Activated CD4-positive, alpha-beta memory T cell treated with anti-CD3 and anti-CD28 coated beads, Interleukin-2, amount 10 ng/mL, durations not matched to agents 7 days and 5 days (primary cell): ENCODE results near the gene PTRH1. TPM values are rescaled to one million over a fixed set of nuclear protein-coding genes. Genes with fewer than 3 reads are reported as not detected.
"Not testable (repeated sequence)": the region's sequence is repeated elsewhere in the genome, so short reads cannot be mapped to it uniquely, and the experiment has no call there.

Experiments
- CTCF ChIA-PET: fragments of 350-600 bp; sonication (Branson Sonifier 250); formaldehyde crosslinking; loops from one replicate; lab custom pipeline; 2021; ENCODE audit warnings: antibody characterized with exemption, inconsistent platforms; lab: Charles Lee
- POLR2A ChIA-PET: fragments of 350-600 bp; sonication (Branson Sonifier 250); formaldehyde crosslinking; loops from one replicate; lab custom pipeline; 2021; ENCODE audit warnings: antibody characterized with exemption; lab: Charles Lee
- DNase-seq: peaks from one replicate; pipeline ENCODE4 v3.0.0-alpha.2; 2020
- H3K27ac Mint-ChIP-seq: one replicate; pipeline ENCODE4 v1.8.0; 2021; ENCODE audit warnings: mild to moderate bottlenecking, mixed read lengths
- H3K27me3 Mint-ChIP-seq: one replicate; pipeline ENCODE4 v1.8.0; 2021; ENCODE audit warnings: mixed read lengths
- H3K36me3 Mint-ChIP-seq: one replicate; pipeline ENCODE4 v1.8.0; 2021; ENCODE audit warnings: low read depth, mixed read lengths
- H3K4me1 Mint-ChIP-seq: one replicate; pipeline ENCODE4 v1.8.0; 2021; ENCODE audit warnings: mixed read lengths
- H3K4me3 Mint-ChIP-seq: one replicate; pipeline ENCODE4 v1.8.0; 2021; ENCODE audit warnings: mild to moderate bottlenecking, mixed read lengths
- H3K9me3 Mint-ChIP-seq: one replicate; pipeline ENCODE4 v1.8.0; 2021; ENCODE audit warnings: mixed read lengths
- total RNA-seq, 2 experiments: library from RNA; stranded (reverse); gene quantifications; one replicate each; pipeline ENCODE4 v1.2.3, GENCODE V29; 2021

PTRH1 gene, protein sequence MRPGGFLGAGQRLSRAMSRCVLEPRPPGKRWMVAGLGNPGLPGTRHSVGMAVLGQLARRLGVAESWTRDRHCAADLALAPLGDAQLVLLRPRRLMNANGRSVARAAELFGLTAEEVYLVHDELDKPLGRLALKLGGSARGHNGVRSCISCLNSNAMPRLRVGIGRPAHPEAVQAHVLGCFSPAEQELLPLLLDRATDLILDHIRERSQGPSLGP
- 10 to 100 TPM; 10.5 to 12.0 TPM for total RNA-seq

DNA sequence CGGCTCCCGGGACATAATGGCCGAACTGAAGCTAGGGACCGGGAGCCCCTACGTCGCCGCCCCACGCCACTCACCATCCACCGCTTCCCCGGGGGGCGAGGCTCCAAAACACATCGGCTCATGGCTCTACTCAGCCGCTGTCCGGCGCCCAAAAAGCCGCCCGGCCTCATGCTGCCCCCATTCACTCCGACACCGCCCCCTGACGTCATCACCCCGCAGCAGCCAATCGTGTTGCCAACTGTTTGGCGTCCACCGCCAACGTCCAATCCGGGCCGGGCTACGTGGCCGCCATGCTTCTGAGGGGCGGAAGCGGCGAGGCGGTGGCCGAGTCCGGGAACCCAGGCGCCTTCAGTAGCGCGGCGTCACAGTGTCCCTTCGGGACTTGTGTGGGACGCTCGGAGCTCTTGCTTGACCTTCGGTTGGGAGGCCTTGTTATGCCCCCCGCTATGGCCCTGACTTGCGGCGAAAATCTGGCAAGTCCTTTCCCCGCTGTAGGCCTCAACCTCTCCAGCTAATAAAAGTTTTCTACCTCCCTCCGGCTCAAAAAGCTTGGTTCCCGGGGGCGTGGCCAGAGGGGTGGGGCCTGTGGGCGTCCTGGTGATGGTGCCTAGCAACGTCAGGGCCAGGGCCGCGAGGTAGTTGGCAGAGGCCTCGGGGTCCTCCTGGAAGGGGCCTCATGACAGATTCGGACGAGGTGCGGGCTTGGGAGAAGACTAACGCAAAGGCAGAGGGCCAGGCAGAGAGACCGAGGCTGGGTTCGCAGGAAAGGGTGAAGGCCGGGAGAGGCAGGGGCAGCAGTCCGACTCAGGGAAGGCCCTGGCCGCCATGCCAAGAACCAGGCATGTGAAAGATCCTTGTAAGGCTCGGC lies at the start of gene PTRH1, which contains the start of gene TTC16:
Gene PTRH1 (minus strand): TSS at position 194 of the 868 bp plus-strand sequence. CDS start 24 bp downstream, at position 170.
Gene TTC16 (plus strand): TSS at position 610 of the 868 bp plus-strand sequence. CDS start 67 bp downstream, at position 677.
- no peaks in the 10 kb centered on the region for H3K27me3 Mint-ChIP-seq
- peak within 1 kb of the TSS; percentile 90 for H3K27ac Mint-ChIP-seq
- CTCF ChIA-PET, result interaction anchor here (0.9 to 3.3 kb wide), 6 partner anchors 9 to 206 kb away, joined by 3 to 28 read pairs (median 5); partner anchors contain the start of genes CFAP157 and TOR2A
- peaks cover 42% of the 10 kb centered on the region for H3K4me1 Mint-ChIP-seq
- H3K9me3 Mint-ChIP-seq, result no peaks in the 10 kb centered on the region
- H3K36me3 Mint-ChIP-seq, result peaks cover 3% of the 10 kb centered on the region
- POLR2A ChIA-PET, result interaction anchor here (0.8 to 3.1 kb wide), 8 partner anchors 11 to 189 kb away, joined by 3 to 23 read pairs (median 3); partner anchors contain the start of gene TOR2A
- DNase-seq, result peak; percentile 97
- H3K4me3 Mint-ChIP-seq, result peak within 1 kb of the TSS; percentile 99

DNA sequence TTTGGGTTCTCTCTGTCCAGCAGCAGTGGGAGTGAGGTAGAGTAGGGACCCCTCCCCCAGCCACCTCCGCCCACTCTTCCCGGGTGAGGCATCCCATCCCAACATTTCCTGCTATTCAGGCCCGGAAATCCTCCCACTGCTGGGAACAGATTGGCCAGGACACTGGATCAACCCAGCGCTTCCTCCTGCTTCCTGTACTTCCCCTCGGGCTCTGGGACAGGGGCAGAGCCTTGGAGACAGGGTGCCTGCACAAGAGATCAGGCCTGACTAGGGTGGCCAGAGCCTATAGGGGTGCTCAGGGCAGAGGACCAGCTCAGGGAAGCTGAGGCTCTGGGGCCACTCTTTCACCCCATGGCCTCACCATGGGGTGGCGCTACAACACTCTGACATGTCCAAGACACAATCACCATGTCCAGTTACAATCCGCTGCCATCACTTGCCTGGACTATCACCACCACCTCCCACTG lies 48.5 kb upstream of the PTRH1 start:
- POLR2A ChIA-PET, result interaction anchor here (0.9 to 1.7 kb wide), 3 partner anchors 12 to 21 kb away, joined by 3 to 6 read pairs (median 4); no protein-coding TSS in a partner anchor
- H3K4me1 Mint-ChIP-seq, result peaks cover 58% of the 10 kb centered on the region
- H3K4me3 Mint-ChIP-seq, result no peak overlapping the region
- H3K36me3 Mint-ChIP-seq, result peaks cover 84% of the 10 kb centered on the region
- no peaks in the 10 kb centered on the region for H3K9me3 Mint-ChIP-seq
- CTCF ChIA-PET, result interaction anchor here (0.6 to 2.3 kb wide), 7 partner anchors 12 to 146 kb away, joined by 3 to 11 read pairs (median 4); partner anchors contain the start of genes CDK9 and SH2D3C
- H3K27ac Mint-ChIP-seq, result peak overlapping the region; percentile 28
- no peak for DNase-seq
- no peaks in the 10 kb centered on the region for H3K27me3 Mint-ChIP-seq

DNA sequence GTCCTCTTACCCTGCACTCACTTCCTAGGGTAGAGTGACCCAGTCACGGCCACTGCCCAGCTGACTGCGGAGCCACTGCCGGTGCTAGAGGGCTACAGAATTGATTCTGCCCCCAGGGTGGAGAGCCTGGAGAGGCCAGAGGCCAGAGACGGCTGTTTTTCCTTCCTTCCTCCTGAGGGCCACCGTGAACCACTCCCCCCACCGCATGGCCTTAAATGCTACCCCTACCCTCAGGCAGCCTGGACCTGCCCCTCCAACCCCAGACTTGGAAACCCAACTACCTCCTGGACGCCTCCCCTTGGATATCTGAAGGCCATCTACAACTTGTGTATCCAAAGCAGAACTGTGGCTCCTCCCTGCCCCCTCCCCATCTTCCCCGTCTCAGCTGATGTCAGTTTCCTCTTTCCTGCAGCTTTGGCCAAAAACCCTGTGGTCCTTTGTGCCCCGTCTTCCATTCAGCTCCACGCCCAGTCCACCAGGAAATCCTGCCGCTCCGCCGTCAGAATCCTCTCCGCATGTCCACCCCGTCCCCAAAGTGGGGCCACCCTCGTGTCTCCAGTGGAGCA lies 46.7 kb upstream of the PTRH1 start:
- H3K27ac Mint-ChIP-seq, result no peak overlapping the region
- DNase-seq, result no peak
- H3K4me3 Mint-ChIP-seq, result no peak overlapping the region
- ChIA-PET CTCF (interaction anchor here (1.1 to 1.5 kb wide), 2 partner anchors 27 to 28 kb away, joined by 3 to 5 read pairs; partner anchors contain the start of gene TOR2A), POLR2A (interaction anchor here (2.0 kb wide), 1 partner anchor 9 kb away, joined by 7 read pairs; no protein-coding TSS in a partner anchor)
- peaks cover 40% of the 10 kb centered on the region for H3K4me1 Mint-ChIP-seq
- no peaks in the 10 kb centered on the region for H3K9me3 Mint-ChIP-seq
- no peaks in the 10 kb centered on the region for H3K27me3 Mint-ChIP-seq
- H3K36me3 Mint-ChIP-seq, result peaks cover 76% of the 10 kb centered on the region

DNA sequence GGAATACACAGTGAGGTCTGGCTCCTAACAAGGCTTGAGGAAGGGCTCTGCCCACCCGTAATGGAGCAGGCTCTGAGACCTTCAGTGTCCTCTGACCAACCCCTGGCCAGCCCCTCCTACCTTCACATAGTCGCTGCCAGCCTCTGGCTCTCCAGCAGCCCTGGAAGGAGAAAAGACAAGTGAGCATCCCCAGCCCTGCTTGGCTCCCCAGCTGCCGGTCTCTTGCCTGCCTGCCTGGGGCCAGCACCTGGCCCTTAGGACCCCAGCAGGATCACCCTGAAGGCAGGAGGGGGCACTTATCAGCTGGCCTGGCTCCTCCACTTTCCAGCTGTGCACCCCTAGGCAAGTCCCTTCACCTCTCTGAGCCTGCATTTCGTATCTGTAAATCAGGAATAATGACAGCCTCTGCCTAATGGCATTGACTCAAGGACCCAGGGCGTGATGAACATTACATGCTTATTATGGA lies 46.1 kb upstream of the PTRH1 start:
- no peaks in the 10 kb centered on the region for H3K9me3 Mint-ChIP-seq
- H3K4me1 Mint-ChIP-seq, result peaks cover 35% of the 10 kb centered on the region
- ChIA-PET CTCF (interaction anchor here (0.9 to 1.5 kb wide), 3 partner anchors 10 to 160 kb away, joined by 3 to 5 read pairs (median 3); partner anchors contain the start of gene TOR2A), POLR2A (interaction anchor here (2.0 kb wide), 1 partner anchor 9 kb away, joined by 7 read pairs; no protein-coding TSS in a partner anchor)
- H3K4me3 Mint-ChIP-seq, result no peak overlapping the region
- peaks cover 72% of the 10 kb centered on the region for H3K36me3 Mint-ChIP-seq
- H3K27ac Mint-ChIP-seq, result no peak overlapping the region
- no peaks in the 10 kb centered on the region for H3K27me3 Mint-ChIP-seq
- no peak for DNase-seq

DNA sequence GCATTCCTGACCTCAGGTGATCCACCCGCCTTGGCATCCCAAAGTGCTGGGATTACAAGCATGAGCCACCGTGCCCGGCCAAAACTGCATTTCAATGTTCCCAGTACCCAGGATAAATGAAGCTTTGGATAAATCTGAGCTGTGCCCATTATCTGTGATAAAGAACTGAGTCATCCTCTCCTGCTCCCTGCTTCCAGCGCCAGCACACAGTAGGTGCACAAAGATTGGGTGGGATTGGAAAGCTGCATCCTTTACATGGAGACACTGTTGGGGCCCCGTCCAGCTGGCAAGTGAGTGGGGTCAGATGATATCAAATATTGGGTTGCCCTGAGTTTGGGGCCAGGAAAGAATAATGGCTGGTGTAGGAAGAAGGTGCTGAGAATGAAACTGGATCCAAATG lies 45.6 kb upstream of the PTRH1 start:
- peaks cover 30% of the 10 kb centered on the region for H3K4me1 Mint-ChIP-seq
- POLR2A ChIA-PET, result interaction anchor here (2.0 kb wide), 1 partner anchor 10 kb away, joined by 7 read pairs; no protein-coding TSS in a partner anchor
- DNase-seq, result no peak
- no peaks in the 10 kb centered on the region for H3K9me3 Mint-ChIP-seq
- peaks cover 68% of the 10 kb centered on the region for H3K36me3 Mint-ChIP-seq
- no peak overlapping the region for H3K27ac Mint-ChIP-seq
- CTCF ChIA-PET, result interaction anchor here (0.9 to 1.5 kb wide), 3 partner anchors 10 to 160 kb away, joined by 3 to 5 read pairs (median 3); partner anchors contain the start of gene TOR2A
- H3K27me3 Mint-ChIP-seq, result no peaks in the 10 kb centered on the region
- H3K4me3 Mint-ChIP-seq, result no peak overlapping the region

DNA sequence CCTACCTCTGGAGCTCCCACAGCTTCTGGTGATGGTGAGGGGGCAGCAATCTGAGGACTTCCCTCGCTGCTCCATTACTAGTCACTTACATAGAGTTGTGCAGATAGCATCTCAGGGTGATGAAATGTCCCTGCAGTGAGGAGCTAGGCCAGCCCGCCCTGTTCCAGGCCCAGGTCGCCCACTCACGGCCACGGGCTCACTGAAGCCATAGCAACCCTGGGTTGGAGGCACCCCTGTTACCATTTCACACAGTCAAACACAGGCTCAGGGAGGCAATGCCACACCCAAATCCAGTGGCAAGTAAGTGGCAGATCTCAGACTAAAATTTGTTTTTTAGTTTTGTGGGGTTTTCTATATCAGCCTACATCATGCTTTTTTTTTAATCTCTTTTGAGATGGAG lies 43.4 kb upstream of the PTRH1 start:
- Mint-ChIP-seq H3K4me1 (peaks cover 15% of the 10 kb centered on the region), H3K27me3 (no peaks in the 10 kb centered on the region), H3K27ac (no peak overlapping the region), H3K4me3 (no peak overlapping the region), H3K36me3 (peaks cover 45% of the 10 kb centered on the region), H3K9me3 (no peaks in the 10 kb centered on the region)
- ChIA-PET CTCF (no interaction called here), POLR2A (no interaction called here)
- DNase-seq, result no peak

DNA sequence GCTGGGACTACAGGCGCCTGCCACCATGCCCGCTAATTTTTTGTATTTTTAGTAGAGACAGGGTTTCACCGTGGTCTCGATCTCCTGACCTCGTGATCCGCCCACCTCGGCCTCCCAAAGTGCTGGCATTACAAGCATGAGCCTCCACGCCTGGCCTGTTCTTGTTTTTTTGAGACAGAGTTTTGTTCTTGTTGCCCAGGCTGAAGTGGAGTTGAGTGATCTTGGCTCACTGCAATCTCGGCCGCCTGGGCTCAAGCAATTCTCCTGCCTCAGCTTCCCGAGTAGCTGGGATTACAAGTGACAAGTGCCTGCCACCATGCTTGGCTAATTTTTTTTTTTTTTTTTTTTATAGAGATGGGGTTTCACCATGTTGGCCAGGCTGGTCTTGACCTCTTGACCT lies 41.3 kb upstream of the PTRH1 start:
- POLR2A ChIA-PET, result interaction anchor here (0.6 to 2.4 kb wide), 3 partner anchors 9 to 336 kb away, joined by 4 to 6 read pairs (median 5); no protein-coding TSS in a partner anchor

DNA sequence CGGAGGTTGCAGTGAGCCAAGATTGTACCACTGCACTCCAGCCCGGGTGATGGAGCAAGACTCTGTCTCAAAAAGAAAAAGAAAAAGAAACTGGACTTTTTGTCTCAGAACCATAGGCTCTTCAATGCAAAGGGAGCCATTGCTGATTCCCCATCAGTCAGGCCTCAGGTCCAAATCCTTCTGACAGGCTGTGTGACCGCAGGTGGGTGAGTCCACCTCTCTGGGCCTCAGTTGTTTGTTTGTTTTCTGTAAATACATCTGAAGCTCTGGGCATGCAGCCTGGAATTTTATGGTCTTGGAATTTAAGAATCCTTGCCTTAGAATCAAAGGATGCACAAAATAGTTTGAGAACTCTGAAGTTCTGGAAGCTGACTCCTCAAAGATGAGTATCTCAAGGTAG lies 40.8 kb upstream of the PTRH1 start:
- Mint-ChIP-seq H3K4me1 (no peaks in the 10 kb centered on the region), H3K9me3 (no peaks in the 10 kb centered on the region), H3K36me3 (peaks cover 34% of the 10 kb centered on the region), H3K27me3 (no peaks in the 10 kb centered on the region), H3K4me3 (no peak overlapping the region), H3K27ac (no peak overlapping the region)
- POLR2A ChIA-PET, result interaction anchor here (0.6 to 2.4 kb wide), 3 partner anchors 10 to 337 kb away, joined by 5 to 6 read pairs (median 5); no protein-coding TSS in a partner anchor
- CTCF ChIA-PET, result interaction anchor here (1.0 to 2.1 kb wide), 4 partner anchors 10 to 28 kb away, joined by 3 to 7 read pairs (median 4); partner anchors contain the start of gene TOR2A
- no peak for DNase-seq

More for the DNA sequence above, 41.3 kb upstream of the PTRH1 start:
- H3K4me1 Mint-ChIP-seq, H3K9me3 Mint-ChIP-seq, H3K27me3 Mint-ChIP-seq, H3K4me3 Mint-ChIP-seq, H3K27ac Mint-ChIP-seq, DNase-seq: not testable (repeated sequence)
- CTCF ChIA-PET, result interaction anchor here (1.0 to 2.1 kb wide), 4 partner anchors 9 to 28 kb away, joined by 3 to 7 read pairs (median 4); partner anchors contain the start of gene TOR2A
- H3K36me3 Mint-ChIP-seq, result peaks cover 34% of the 10 kb centered on the region

DNA sequence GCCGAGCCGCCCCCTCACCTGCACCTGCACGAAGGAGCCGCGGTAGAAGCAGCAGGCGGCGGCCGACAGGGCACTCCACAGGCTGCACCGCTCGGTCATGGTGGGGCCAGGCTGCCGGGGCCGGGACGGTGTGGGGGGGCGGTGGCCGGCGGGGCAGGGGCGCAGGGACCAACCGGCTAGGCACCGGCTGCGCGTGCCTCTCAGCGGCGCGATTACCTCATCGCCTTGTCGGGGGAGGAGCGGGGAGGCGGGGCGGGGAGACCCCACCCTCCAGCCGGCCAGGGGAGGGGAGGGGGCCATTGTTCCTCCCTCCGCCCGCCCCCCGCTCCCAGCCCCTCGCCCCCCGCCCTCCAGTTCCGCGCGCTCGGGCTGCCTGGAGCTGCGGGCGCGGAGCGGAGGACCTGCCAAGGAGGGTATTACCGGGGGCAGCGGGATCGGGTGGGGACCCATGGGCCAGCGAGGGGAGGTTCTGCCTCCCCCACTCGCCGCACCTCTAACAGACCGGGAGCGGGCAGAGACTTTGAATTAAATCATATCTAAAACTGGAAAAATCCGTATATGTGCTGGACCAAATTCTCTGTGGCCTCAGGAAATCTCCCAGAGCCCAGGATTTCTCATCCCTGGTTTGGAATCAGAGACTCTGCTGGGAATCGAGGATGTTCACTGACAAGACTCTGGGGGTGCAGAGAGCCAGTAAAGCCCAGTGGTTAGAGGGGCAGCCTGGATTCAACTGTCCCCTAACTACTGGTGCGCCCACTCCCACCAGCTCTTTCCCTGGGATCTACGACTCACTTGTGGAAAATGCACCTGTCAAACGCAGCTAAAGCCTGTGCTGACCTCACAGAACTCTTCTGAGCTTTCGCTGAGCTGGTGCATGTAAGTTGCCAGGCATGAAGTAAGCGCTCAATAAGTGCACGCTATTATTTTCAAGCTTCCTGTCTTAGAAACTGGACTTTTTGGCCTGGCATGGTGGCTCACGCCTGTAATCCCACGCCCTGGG lies 39.9 kb upstream of the PTRH1 start:
- peaks cover 40% of the 10 kb centered on the region for H3K36me3 Mint-ChIP-seq
- ChIA-PET POLR2A (interaction anchor here (0.9 to 2.4 kb wide), 2 partner anchors 11 to 15 kb away, joined by 5 to 6 read pairs; no protein-coding TSS in a partner anchor), CTCF (interaction anchor here (1.2 to 2.1 kb wide), 2 partner anchors 11 to 20 kb away, joined by 3 to 7 read pairs; partner anchors contain the start of gene TOR2A)
- DNase-seq, result no peak
- no peaks in the 10 kb centered on the region for H3K27me3 Mint-ChIP-seq
- no peaks in the 10 kb centered on the region for H3K4me1 Mint-ChIP-seq
- H3K4me3 Mint-ChIP-seq, result no peak overlapping the region
- no peaks in the 10 kb centered on the region for H3K9me3 Mint-ChIP-seq
- no peak overlapping the region for H3K27ac Mint-ChIP-seq

DNA sequence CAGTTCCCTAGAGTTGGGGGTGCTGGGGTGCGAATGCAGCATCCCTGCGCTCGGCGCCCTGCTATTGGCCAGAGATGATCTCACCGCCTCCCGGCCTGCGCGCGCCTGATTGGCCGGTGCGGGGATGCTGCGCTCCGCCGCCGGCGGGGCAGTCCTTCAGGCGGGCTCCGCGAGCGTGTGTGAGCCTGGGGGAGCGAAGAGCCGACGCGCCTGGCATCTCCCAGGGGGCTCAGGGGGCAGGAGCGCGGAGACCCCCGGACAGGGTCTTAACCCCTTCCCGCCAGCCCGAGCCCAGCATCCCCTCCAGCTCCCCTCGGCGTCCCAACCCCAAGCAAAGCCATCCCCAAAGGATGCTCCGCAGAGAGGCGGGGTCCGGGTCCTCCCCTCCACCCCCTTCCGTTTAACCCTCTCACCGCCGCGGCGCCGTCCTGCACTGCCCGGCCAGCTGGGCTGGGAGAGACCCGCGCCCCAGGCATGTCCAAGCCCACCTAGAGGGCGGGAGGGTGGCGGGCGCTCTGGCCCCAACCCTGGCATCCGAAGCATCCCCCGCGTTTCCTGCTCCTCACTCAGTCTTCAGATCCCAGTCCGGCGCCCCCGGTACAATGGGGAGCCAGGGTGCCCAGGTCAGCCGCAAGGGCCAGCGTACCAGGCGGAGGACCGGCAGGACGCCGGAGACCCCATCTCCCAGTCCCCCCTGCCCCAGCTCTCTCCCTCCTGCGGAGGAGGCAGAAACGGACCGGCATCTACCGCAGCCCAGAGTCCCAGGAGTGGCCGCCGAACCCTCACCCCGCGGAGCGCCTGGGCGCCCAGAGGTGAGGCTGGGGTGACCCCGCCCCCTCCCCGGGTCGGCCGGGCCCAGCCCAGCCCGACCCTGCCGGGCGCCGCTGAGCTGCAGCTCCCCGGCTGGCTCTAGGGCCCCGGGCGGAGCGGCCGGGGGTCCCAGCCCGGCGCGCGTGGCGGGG lies 38.9 kb upstream of the PTRH1 start:
- Mint-ChIP-seq H3K36me3 (peaks cover 42% of the 10 kb centered on the region), H3K27me3 (no peaks in the 10 kb centered on the region), H3K4me3 (no peak overlapping the region), H3K9me3 (no peaks in the 10 kb centered on the region), H3K27ac (no peak overlapping the region), H3K4me1 (no peaks in the 10 kb centered on the region)
- CTCF ChIA-PET, result no interaction called here
- POLR2A ChIA-PET, result no interaction called here
- DNase-seq, result no peak
